ENCODE measurements around the gene DKK3. TPM values are rescaled to one million over a fixed set of nuclear protein-coding genes. Genes with fewer than 3 reads are reported as not detected.

The DKK3 gene
- total RNA-seq, 1 experiment from 2014 or later, result 0.33 TPM

DNA sequence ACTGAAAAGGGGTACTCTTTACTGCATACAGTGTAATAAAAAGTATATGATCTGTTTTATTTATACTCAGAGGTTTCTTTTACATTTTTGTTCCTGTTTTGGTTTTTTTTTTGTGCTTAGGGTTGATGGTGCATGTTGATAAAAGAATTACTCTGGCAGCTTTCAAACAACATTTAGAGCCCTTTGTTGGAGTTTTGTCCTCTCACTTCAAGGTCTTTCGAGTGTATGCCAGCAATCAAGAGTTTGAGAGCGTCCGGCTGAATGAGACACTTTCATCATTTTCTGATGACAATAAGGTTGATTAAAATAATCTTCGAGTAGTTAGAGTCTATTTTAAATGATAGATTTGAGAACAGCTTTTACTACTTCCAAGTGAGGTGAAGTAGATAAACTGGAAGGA lies 60.6 kb downstream of the DKK3 start:
- POLR2A ChIA-PET, result interaction anchor here (1.0 to 1.5 kb wide), 3 partner anchors 41 to 96 kb away, joined by 3 to 5 read pairs (median 5); no protein-coding TSS in a partner anchor
- no peak for TF ChIP-seq CTCF (IDR thresholded peaks at IDR 0.05; ENCODE audit: unreplicated experiment)
- Mint-ChIP-seq H3K4me1 (ENCODE audit: insufficient read depth, unreplicated experiment) (no peaks in the 10 kb centered on the region), H3K36me3 (ENCODE audit: insufficient read depth, unreplicated experiment) (peaks cover 74% of the 10 kb centered on the region), H3K4me3 (ENCODE audit: unreplicated experiment) (no peak overlapping the region), H3K27ac (ENCODE audit: low read depth, unreplicated experiment) (no peak overlapping the region), H3K27me3 (ENCODE audit: insufficient read depth, unreplicated experiment) (no peaks in the 10 kb centered on the region), H3K9me3 (ENCODE audit: unreplicated experiment) (no peaks in the 10 kb centered on the region)
- DNase-seq (ENCODE audit: unreplicated experiment), result no peak
- CTCF ChIA-PET, result interaction anchor here (0.6 to 4.2 kb wide), 5 partner anchors 16 to 1117 kb away, joined by 3 to 19 read pairs (median 5); no protein-coding TSS in a partner anchor
- intact Hi-C loops (cut with micrococcal nuclease), result no loop called here
- BruUV-seq (replicated peaks), result no TSS peak

- Mint-ChIP-seq H3K36me3 (ENCODE audit: insufficient read depth, unreplicated experiment) (peaks cover 74% of the 10 kb centered on the region), H3K27me3 (ENCODE audit: insufficient read depth, unreplicated experiment) (no peaks in the 10 kb centered on the region), H3K4me1 (ENCODE audit: insufficient read depth, unreplicated experiment) (no peaks in the 10 kb centered on the region), H3K27ac (ENCODE audit: low read depth, unreplicated experiment) (no peak overlapping the region), H3K4me3 (ENCODE audit: unreplicated experiment) (no peak overlapping the region), H3K9me3 (ENCODE audit: unreplicated experiment) (no peaks in the 10 kb centered on the region)
- TF ChIP-seq CTCF (IDR thresholded peaks at IDR 0.05; ENCODE audit: unreplicated experiment), result no peak
- POLR2A ChIA-PET, result interaction anchor here (0.6 to 1.3 kb wide), 3 partner anchors 11 to 47 kb away, joined by 3 to 4 read pairs (median 4); no protein-coding TSS in a partner anchor
- CTCF ChIA-PET, result interaction anchor here (0.6 to 4.2 kb wide), 7 partner anchors 9 to 1116 kb away, joined by 3 to 19 read pairs (median 4); no protein-coding TSS in a partner anchor
- no TSS peak for BruUV-seq (replicated peaks)
- no peak for DNase-seq (ENCODE audit: unreplicated experiment)
- intact Hi-C loops (cut with micrococcal nuclease), result no loop called here
These were observed 61.5 kb downstream of the DKK3 start for GRCh38 chr11:11946878-11947277.

GRCh38 chr11:11946180-11946579 lies 62.2 kb downstream of the DKK3 start:
- POLR2A ChIA-PET, result interaction anchor here (0.6 to 1.3 kb wide), 2 partner anchors 12 to 29 kb away, joined by 4 read pairs; no protein-coding TSS in a partner anchor
- peaks cover 76% of the 10 kb centered on the region for H3K36me3 Mint-ChIP-seq (ENCODE audit: insufficient read depth, unreplicated experiment)

GRCh38 chr11:11944444-11944843 lies 64.0 kb downstream of the DKK3 start:
- CTCF ChIA-PET, result interaction anchor here (0.6 to 4.2 kb wide), 4 partner anchors 12 to 100 kb away, joined by 3 to 19 read pairs (median 7); no protein-coding TSS in a partner anchor
- no peaks in the 10 kb centered on the region for H3K27me3 Mint-ChIP-seq (ENCODE audit: insufficient read depth, unreplicated experiment)
- DNase-seq (ENCODE audit: unreplicated experiment), result peak; percentile 44
- H3K4me3 Mint-ChIP-seq (ENCODE audit: unreplicated experiment), result no peak overlapping the region
- no peak overlapping the region for H3K27ac Mint-ChIP-seq (ENCODE audit: low read depth, unreplicated experiment)
- no peaks in the 10 kb centered on the region for H3K4me1 Mint-ChIP-seq (ENCODE audit: insufficient read depth, unreplicated experiment)
- H3K36me3 Mint-ChIP-seq (ENCODE audit: insufficient read depth, unreplicated experiment), result peaks cover 69% of the 10 kb centered on the region
- no peak for TF ChIP-seq CTCF (IDR thresholded peaks at IDR 0.05; ENCODE audit: unreplicated experiment)
- POLR2A ChIA-PET, result interaction anchor here (0.9 to 1.4 kb wide), 2 partner anchors 32 to 49 kb away, joined by 3 to 4 read pairs; no protein-coding TSS in a partner anchor
- no TSS peak for BruUV-seq (replicated peaks)
- no peaks in the 10 kb centered on the region for H3K9me3 Mint-ChIP-seq (ENCODE audit: unreplicated experiment)
- intact Hi-C loops (cut with micrococcal nuclease), result no loop called here

More at GRCh38 chr11:11946180-11946579, 62.2 kb downstream of the DKK3 start:
- Mint-ChIP-seq H3K4me1 (ENCODE audit: insufficient read depth, unreplicated experiment) (no peaks in the 10 kb centered on the region), H3K4me3 (ENCODE audit: unreplicated experiment) (no peak overlapping the region), H3K27ac (ENCODE audit: low read depth, unreplicated experiment) (no peak overlapping the region), H3K9me3 (ENCODE audit: unreplicated experiment) (no peaks in the 10 kb centered on the region), H3K27me3 (ENCODE audit: insufficient read depth, unreplicated experiment) (no peaks in the 10 kb centered on the region)
- BruUV-seq (replicated peaks), result no TSS peak
- CTCF ChIA-PET, result interaction anchor here (1.3 to 4.2 kb wide), 4 partner anchors 10 to 98 kb away, joined by 4 to 19 read pairs (median 8); no protein-coding TSS in a partner anchor
- intact Hi-C loops (cut with micrococcal nuclease), result no loop called here
- no peak for DNase-seq (ENCODE audit: unreplicated experiment)
- TF ChIP-seq CTCF (IDR thresholded peaks at IDR 0.05; ENCODE audit: unreplicated experiment), result no peak
